HL-60/S4 treated with phorbol 12-myristate 13-acetate at 8.2 ng/mL for 4 days and 3 days (cell line): ENCODE results near the gene CDS2.

Experiments used
- in situ Hi-C: fragments of 300-500 bp; cut with MboI; formaldehyde crosslinking; loops from 2 replicates; pipeline ENCODE4 v1.15.0; 2022; ENCODE audit warnings: low sequenced_read_pairs

The CDS2 gene

DNA sequence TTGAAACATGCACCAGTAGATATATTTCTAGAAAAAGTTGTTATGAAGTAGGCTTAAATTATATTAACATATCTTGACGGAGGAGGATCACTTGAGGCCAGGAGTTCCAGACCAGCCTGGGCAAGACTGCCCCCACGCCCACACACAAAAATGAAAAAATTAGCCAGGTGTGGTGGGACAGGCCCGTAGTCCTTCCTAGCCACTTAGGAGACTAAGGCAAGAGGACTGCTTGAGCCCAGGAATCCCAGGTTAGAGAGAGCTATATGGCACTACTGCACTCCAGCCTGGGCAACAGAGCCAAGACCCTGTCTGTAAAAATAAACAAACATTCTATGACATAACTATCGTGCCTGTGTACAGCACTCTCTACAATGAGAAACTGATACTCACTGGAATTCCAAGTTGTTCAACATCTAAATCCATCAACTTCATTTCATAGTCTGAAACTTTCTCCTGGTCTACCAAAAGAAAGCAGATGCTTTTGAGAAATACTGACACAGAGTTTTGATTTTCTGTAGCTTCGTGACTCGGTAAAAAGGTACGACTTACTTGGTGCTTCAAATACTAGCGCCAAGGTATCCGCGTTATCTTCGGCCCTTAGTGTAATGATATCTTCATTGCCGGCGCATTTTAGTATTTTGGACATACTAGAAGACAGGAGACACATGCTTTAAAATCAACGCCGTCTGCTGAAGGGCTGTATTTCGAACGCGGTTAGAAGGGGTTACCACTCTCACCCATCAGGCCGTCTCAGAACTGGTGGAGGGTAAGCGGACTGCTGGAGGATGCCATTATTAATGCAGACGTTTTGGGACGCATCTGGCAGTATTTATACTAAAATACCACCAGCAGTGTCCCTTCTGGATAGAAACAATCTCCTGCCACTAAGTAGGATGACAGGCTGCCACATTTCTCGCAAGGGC lies 8.3 kb upstream of the CDS2 start:
- in situ Hi-C loops: no loop called here

- in situ Hi-C loops: no loop called here
Observed at GRCh38 chr20:5119143-5119434, 7.7 kb upstream of the CDS2 start.

- in situ Hi-C loops: loop anchor here (10.0 kb wide), 1 partner anchor 65 kb away; no protein-coding TSS in a partner anchor
Observed at GRCh38 chr20:5119435-5120184, 7.2 kb upstream of the CDS2 start, which contains the start of gene PCNA. Gene PCNA (minus strand): TSS chr20:5119958. CDS start chr20:5119798, 160 bp downstream.

- in situ Hi-C loops: loop anchor here (10.0 kb wide), 1 partner anchor 65 kb away; no protein-coding TSS in a partner anchor
Observed at GRCh38 chr20:5120185-5120476, 6.7 kb upstream of the CDS2 start.

DNA sequence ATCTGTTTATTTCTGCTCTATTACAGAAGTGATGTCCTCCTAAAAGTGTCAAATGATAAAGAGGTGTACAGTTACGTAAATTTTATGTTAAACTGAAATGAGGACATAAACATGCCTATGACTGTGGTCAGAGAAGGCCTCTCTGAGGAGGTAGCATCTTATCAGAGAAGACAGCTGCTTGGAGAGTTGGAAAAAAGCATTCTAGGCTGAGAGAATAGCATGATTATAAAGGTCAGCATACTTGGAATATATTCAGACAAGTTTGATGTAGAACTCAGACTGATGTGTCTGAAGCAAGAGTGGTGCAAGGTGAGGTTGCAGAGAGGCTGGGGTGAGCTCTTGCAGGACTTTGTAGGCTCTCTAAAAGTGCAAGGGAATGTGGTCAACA lies 3.9 kb upstream of the CDS2 start:
- in situ Hi-C loops: loop anchor here (10.0 kb wide), 1 partner anchor 62 kb away; no protein-coding TSS in a partner anchor

DNA sequence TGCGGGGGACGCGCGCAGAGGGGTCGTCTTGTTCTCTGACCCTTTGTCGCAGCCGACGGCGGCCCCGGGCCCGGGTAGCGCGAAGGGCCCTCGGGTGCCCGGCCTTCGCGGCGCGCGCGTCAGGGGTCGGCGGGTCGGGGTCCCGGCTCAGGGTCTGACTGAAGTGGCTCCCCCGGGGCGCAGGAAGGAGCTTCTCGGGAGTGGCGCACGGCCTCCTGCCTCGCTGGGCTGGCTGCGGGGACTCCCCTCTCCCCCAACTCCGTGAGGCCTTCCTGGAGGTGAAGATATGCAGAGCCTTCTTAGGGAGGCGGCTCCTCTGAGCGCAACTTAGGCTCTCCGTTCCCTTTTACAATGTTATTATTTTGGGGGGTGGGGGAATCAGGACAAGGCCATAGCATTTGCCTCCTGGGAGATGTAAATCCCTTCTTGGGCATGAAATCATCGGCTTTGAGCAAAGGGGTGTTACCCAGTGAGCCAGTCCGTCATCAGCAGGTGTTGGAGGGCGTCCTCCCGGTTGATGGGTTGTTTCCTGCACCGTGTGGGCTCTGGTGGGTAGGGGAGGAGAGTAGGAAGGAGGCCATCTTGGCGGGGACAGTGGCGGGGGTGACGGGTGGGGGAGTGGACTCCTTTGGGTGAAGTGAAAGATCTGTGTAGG lies 523 bp downstream of the CDS2 start:
- in situ Hi-C loops: loop anchor here (10.0 kb wide), 1 partner anchor 57 kb away; no protein-coding TSS in a partner anchor

DNA sequence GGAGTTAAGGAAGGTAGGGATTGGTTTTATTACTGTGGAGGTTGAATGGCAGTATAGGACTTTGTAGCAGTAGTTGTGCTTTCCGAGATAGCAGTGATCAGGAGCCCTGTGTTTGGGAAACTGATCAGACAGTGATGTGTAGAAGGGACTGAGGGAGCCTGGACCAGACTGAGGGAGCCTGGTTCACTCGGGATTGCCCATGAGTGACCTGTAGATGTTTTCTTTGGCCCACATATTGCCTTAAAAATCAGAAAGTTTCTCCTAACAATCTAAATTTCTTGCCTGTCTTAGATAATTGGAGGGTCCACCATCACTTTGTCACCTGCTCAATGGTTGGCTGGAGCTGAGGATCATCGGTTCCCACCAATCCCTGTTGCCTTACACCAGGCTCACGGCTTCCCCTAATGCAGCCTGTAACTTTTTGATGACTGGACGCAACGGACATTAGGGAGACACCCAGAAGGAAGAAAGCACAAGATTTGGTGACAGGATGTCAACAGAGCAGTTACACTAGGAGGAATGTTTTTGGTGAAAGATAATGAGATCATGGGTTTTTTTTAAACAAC lies 1.1 kb downstream of the CDS2 start:
- in situ Hi-C loops: loop anchor here (10.0 kb wide), 1 partner anchor 57 kb away; no protein-coding TSS in a partner anchor

GRCh38 chr20:5128886-5129285 lies 2.1 kb downstream of the CDS2 start:
- in situ Hi-C loops: loop anchor here (10.0 kb wide), 1 partner anchor 56 kb away; no protein-coding TSS in a partner anchor

DNA sequence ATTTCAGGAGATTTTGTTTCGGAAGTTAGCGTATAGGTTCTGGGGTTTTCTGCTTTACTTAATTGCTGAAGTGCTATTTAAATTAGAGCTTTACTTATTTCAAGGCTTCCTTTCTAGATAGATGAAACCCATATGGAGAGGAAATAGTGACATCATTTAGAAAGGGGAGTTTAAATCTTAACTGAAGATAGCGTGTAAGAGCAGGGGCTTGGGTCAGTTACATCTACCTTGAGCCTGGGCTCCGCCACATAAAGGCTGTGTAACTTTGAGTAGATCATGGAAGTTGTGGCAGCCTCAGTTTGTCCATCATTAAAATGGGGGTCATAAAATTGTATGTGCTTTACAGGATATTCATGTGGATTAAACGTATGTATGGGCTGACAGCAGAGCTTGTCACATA lies 4.7 kb downstream of the CDS2 start:
- in situ Hi-C loops: no loop called here

GRCh38 chr20:5133998-5134397 lies 7.2 kb downstream of the CDS2 start:
- in situ Hi-C loops: no loop called here

- in situ Hi-C loops: no loop called here
Observed at GRCh38 chr20:5135363-5136012, 8.7 kb downstream of the CDS2 start.

GRCh38 chr20:5136096-5136495 lies 9.3 kb downstream of the CDS2 start:
- in situ Hi-C loops: no loop called here

GRCh38 chr20:5140195-5140594 lies 13.4 kb downstream of the CDS2 start:
- in situ Hi-C loops: no loop called here

- in situ Hi-C loops: no loop called here
Observed at GRCh38 chr20:5141615-5142014, 14.8 kb downstream of the CDS2 start.

DNA sequence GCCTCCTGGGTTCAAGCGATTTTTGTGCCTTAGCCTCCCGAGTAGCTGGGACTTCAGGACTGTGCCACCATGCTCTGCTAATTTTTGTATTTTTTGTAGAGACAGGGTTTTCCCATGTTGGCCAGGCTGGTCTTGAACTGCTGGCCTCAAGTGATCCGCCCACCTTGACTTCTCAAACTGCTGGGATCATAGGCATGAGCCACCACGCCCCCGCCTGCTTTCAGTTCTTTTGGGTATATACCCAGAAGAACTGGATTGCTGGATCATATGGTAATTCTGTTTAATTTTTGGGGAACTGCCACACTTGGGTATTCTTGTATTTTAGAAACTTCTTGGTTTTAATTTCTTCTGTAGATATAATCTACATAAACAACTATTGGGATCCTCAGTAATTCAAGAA lies 17.0 kb downstream of the CDS2 start:
- in situ Hi-C loops: no loop called here

DNA sequence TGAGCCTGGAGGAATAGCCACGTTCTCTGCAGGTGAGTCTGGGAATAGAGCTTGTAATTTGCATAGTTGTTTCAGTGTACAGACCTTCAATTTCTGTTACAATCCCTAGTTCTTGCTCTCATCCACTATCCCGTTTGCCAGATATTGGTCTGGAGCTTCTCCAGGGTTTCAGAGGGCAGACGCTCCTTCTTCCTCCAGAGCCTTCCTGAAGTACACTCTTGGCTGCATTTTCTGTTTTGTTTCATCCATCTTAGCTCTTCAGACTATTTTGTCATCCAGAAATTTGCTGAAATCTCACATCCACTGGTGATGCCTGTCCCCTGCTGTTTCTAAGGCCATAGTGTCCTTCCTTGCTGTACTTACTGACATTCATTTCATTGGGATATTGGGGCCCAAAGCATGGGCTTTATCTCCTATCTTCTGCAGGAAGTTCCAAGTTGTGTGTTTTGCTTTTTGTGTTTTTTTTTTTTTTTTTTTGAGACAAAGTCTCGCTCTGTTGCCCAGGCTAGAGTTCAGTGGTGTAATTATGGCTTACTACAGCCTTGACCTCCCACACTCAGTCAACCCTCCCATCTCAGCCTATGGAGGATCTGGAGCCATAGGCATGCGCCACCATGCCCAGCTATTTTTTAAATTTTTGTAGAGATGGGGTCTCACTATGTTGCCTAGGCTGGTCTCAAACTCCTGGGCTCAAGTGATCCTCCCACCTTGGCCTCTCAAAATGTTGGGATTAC lies 18.7 kb downstream of the CDS2 start:
- in situ Hi-C loops: no loop called here

- in situ Hi-C loops: no loop called here
Observed at GRCh38 chr20:5146099-5146668, 19.4 kb downstream of the CDS2 start.

- in situ Hi-C loops: no loop called here
Observed at GRCh38 chr20:5146871-5147592, 20.2 kb downstream of the CDS2 start.

- in situ Hi-C loops: no loop called here
Observed at GRCh38 chr20:5148581-5148980, 21.8 kb downstream of the CDS2 start.
